Activated naive CD8-positive, alpha-beta T cell treated with anti-CD3 and anti-CD28 coated beads, Interleukin-2, amount 50 U/mL, for 16 hours (primary cell): ENCODE data around the gene RBM33.

Experiments
- DNase-seq: peaks from one replicate; pipeline ENCODE4 v3.0.0-alpha.2; 2020; ENCODE audit warnings: low read depth, low spot score

The RBM33 gene

GRCh38 chr7:155796381-155797261 lies 152.2 kb downstream of the RBM33 start:
- peak; percentile 47 for DNase-seq

DNA sequence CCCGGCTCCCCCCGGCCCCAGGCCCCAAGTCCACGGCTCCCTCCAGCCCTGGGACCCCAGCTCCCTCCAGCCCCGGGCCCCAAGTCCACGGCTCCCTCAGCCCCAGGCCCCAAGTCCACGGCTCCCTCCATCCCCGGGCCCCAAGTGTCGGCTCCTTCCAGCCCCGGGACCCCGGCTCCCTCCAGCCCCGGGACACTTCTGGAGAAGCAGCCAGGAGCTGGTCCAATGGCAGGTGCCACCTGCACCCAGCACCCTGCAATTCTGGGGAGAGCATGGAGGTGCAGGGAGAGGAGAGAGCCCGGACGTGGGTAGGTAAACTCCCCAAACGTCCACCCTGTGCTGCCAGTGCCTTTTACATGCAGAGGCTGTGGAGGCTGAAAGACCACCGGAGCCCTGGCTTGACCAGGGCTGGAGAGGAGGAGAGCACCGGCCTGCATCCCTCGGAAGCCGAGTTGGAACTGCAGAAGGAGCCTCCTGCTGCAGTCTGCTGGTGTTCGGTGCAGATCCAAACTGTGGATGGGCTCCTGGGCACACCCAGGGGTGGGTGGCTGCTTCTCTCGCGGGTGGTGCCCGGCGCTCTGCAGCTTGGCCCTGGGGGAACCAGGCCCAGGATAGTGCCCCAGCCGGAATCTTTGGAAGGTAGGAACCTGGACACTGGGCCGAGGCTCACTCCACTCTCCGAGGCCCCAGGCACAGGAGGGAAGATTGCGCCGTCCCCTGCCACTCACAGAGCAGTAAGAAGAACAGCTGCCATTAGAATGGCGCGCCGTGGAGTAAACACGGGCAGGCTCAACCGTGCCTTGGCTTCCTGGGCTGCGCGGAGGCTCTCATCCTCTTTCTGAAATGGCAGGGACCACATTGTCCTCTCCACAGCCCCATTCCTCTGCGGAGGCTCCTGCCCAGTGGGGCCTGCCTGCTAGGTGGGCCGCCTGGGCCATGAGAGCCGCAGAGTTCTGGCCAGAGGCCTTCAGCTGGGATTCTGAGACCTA lies 153.1 kb downstream of the RBM33 start:
- no peak for DNase-seq

- DNase-seq: no peak
These were observed 154.4 kb downstream of the RBM33 start for GRCh38 chr7:155798673-155799439.

DNA sequence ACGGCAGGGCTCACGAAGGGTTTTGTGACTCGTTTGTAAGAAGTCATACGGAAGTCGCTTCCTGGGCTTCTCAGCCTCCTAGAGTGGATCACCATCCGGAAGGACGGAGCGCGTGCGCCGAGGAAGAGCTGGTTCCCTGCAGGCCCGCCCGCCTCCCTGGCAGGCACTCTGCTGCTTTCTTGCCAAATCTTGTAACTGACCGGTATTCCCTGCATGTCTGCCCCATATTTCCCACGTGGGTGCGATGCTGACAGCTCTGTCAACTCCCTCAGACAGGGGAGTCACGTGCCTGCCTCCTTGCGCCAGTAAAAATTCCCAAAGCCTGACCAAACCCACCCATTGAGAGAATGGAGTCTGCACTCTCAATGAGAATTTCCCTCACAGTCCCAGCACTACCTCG lies 155.1 kb downstream of the RBM33 start:
- DNase-seq: no peak

DNA sequence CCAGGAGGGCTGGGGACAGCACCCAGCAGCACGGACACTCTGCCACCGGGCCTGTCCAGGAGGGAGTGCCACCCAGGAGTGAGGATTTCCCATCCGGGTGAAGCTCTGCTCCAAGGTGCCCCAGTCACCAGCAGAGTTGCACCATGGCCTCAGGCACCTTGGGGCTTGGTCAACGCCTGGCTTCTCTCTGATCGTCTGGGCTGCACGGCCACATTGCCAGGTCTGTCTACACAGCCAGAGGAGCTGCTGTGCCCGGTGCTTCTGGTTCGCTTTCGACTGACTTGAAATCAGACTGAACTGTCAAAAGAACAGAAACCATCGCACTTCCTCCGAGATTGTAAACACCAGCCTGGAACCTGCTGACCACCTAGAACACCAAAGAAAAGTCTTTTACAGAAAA lies 155.8 kb downstream of the RBM33 start:
- DNase-seq: no peak

DNA sequence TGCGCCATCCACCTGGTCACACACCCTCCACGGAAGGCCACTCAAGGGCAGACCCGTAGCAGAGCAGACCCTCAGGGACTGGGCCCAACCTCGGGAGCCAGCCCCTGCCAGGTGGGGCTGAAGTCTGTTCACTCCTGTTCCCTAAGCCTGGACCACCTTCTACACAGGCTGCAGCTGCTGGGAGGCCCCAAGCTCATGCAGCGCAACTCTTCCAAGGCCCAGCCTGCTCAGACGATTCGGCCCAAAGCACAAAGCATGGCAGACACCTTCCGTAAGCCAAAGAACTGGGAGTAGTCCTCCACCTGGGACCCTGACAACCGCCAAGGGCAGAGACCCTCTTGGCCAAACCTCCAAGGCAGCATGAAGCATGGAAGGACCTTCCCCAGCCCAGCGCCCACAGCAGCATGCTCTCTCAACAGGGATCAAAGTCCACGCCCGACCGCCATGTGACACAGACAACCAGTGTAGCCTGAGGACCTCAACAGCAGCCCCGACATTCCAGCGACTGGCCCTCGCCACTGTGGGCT lies 156.3 kb downstream of the RBM33 start:
- no peak for DNase-seq

GRCh38 chr7:155802291-155802690 lies 157.8 kb downstream of the RBM33 start:
- no peak for DNase-seq

GRCh38 chr7:155802906-155803417 lies 158.5 kb downstream of the RBM33 start:
- no peak for DNase-seq

- DNase-seq: no peak
These were observed 159.2 kb downstream of the RBM33 start for GRCh38 chr7:155803418-155804376.

GRCh38 chr7:155804431-155804831 lies 160.0 kb downstream of the RBM33 start:
- no peak for DNase-seq

- peak; percentile 40 for DNase-seq
These were observed 160.7 kb downstream of the RBM33 start for GRCh38 chr7:155804897-155805825.

- DNase-seq: no peak
These were observed 161.3 kb downstream of the RBM33 start for GRCh38 chr7:155805826-155806095.

DNA sequence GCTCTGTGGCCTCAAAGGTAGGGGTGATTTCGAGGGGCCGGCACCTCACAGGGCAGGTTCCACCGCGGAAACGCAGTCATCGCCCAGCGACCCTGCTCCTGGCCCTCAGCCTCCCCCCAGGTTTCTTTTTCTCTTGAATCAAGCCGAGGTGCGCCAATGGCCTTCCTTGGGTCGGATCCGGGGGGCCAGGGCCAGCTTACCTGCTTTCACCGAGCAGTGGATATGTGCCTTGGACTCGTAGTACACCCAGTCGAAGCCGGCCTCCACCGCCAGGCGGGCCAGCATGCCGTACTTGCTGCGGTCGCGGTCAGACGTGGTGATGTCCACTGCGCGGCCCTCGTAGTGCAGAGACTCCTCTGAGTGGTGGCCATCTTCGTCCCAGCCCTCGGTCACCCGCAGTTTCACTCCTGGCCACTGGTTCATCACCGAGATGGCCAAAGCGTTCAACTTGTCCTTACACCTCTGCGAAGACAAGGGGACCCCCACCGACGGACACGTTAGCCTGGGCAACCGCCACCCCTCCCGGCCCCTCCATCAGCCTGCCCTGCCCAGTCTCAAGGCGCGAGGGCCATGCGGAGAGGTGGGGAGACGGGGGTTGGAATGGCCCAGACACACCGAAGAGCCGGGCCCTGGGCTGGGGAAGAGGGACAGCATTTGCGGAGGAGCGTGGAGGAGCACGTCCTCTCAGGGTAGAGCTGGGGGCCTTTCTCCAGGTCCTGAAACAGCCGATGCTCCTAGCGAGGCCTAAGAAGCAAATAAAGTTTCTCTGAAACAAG lies 161.8 kb downstream of the RBM33 start:
- no peak for DNase-seq

DNA sequence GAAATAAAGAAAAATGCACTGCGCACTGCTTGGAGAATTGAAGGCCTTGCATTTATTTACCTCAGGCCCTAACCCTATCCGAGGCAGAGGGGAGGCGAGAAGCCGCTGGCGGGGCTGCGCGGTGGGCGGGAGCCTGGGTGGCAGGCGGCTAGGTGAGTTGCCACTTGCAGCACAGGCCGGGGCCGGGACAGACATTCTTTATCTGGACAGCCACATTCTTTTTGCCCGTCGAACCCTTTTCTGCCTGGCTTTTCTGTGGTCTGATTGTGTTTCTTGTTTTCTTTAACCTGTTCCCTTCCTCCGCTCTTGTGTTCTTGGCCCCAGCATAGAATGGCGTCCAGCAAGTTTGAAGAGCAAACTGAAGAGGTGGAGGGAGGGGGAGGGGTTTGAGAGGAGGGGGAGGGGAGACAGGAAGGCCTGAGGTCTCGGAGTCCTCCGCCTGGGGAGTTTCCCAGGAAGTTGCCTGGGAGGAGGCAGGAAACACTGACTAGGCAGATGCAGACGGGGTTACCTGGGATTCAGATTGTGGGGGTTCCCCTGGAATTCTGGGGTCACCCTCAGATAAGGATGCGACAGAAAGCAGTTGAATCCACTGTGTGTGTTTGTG lies 162.7 kb downstream of the RBM33 start:
- no peak for DNase-seq

DNA sequence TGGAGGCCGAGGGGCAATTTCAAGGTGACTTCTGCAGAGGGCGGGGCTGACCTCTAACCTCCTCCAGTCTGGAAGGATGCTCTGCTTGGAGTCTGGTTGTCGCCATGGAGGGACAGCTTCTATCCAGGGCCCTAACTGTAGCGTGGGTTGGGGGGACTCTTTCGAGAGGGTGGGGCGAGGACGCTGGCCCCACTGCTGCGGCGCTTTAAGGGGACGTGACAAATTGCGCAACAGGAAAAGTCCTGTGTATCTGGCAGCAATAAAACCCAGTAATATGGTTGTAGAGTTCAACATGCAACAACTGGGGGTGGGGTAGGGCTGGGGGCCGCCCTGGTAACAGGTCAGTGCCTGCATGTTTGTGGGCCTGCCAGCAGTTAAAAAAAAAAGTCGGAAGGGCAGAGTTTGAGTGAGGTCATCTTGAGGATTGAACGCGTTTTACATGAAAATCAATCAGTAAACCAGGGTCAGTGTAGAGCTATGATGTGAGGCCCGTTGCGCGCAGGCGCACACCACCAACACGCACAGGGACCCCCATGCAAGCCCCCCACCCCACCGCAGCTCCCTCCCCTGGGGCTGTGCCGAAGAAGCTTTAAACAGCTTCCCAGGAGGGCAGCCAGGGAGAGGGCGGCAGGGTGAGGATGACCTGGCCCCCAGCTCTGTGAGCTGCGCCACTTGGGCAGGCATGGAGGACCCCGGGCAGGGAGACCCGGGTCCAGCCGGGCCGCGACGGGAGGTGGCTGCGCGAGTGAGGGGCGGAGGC lies 163.5 kb downstream of the RBM33 start:
- no peak for DNase-seq

- DNase-seq: no peak
These were observed 164.3 kb downstream of the RBM33 start for GRCh38 chr7:155808549-155809331.
